OCI-LY7 (cell line): ENCODE measurements around the gene TAF8. TPM values are rescaled to one million over a fixed set of nuclear protein-coding genes. Genes with fewer than 3 reads are reported as not detected.

ENCODE experiments used
- BruUV-seq: library from RNA; stranded (reverse); fragments of 400-500 nt; replicated peaks from 2 replicates; lab custom pipeline; 2021; lab: Mats Ljungman, UMichigan
- CTCF ChIA-PET: fragments of 300-600 bp; sonication (Branson Sonifier 250); formaldehyde crosslinking; loops from one replicate; lab custom pipeline; 2022; ENCODE audit warnings: antibody characterized with exemption; ENCODE audit not compliant: unreplicated experiment; lab: Charles Lee
- POLR2A ChIA-PET: fragments of 300-600 bp; sonication (Branson Sonifier 250); formaldehyde crosslinking; loops from one replicate; lab custom pipeline; 2022; ENCODE audit warnings: antibody characterized with exemption; lab: Charles Lee
- DNase-seq: peaks from one replicate; pipeline ENCODE4 v3.0.0-alpha.2; 2015; ENCODE audit warnings: low spot score
- H2AFZ ChIP-seq: fragments of 200-600 bp; sonication (generic), shearing (Covaris generic); 2 replicates; pipeline ENCODE4 v1.6.1; 2014; ENCODE audit warnings: mild to moderate bottlenecking, antibody characterized with exemption, low read length, moderate library complexity
- H3K27ac ChIP-seq: fragments of 200-600 bp; sonication (generic); 2 replicates; pipeline ENCODE4 v1.5.1; 2014; ENCODE audit warnings: mixed run types, low read depth, mild to moderate bottlenecking, moderate library complexity, low read length, inconsistent platforms; ENCODE audit not compliant: poor library complexity, severe bottlenecking
- H3K36me3 ChIP-seq: fragments of 200-600 bp; sonication (generic); 2 replicates; pipeline ENCODE4 v1.6.1; 2014; ENCODE audit warnings: mild to moderate bottlenecking, antibody characterized with exemption, low read length, moderate library complexity, mixed read lengths; ENCODE audit not compliant: insufficient read depth
- H3K4me1 ChIP-seq: fragments of 200-600 bp; sonication (generic); 2 replicates; pipeline ENCODE4 v1.5.1; 2014; ENCODE audit warnings: mild to moderate bottlenecking, low read length; ENCODE audit not compliant: insufficient read depth, poor library complexity, severe bottlenecking
- H3K4me2 ChIP-seq: fragments of 200-600 bp; sonication (generic); 2 replicates; pipeline ENCODE4 v1.6.1; 2014; ENCODE audit warnings: mild to moderate bottlenecking, low read length
- H3K4me3 ChIP-seq: fragments of 200-600 bp; sonication (generic); 2 replicates; pipeline ENCODE4 v1.5.1; 2014; ENCODE audit warnings: mild to moderate bottlenecking, low read depth, low read length; ENCODE audit not compliant: poor library complexity, severe bottlenecking
- H3K79me2 ChIP-seq: fragments of 200-600 bp; sonication (generic); 2 replicates; pipeline ENCODE4 v1.6.1; 2016; ENCODE audit warnings: low read depth, mild to moderate bottlenecking, low read length, moderate library complexity, mixed read lengths; ENCODE audit not compliant: insufficient read depth
- H3K9me2 ChIP-seq: fragments of 200-600 bp; sonication (generic); 2 replicates; pipeline ENCODE4 v1.6.1; 2016; ENCODE audit warnings: mild to moderate bottlenecking, low read length, mixed read lengths; ENCODE audit not compliant: insufficient read depth
- H3K9me3 ChIP-seq: fragments of 200-600 bp; sonication (generic); 2 replicates; pipeline ENCODE4 v1.6.1; 2014; ENCODE audit warnings: mild to moderate bottlenecking, mixed run types, low read length, mixed read lengths
- H4K20me1 ChIP-seq: fragments of 200-600 bp; sonication (generic); 2 replicates; pipeline ENCODE4 v1.6.1; 2014; ENCODE audit warnings: mild to moderate bottlenecking, antibody characterized with exemption, low read length, moderate library complexity, mixed read lengths; ENCODE audit not compliant: insufficient read depth
- EZH2phosphoT487 ChIP-seq: fragments of 200-600 bp; sonication (generic); IDR thresholded peaks from 2 replicates; pipeline ENCODE4 v1.6.1; 2018; ENCODE audit warnings: low read depth, borderline replicate concordance, mild to moderate bottlenecking, mixed run types, antibody characterized with exemption, low read length, moderate library complexity, mixed read lengths
- intact Hi-C: fragments of 100-400 bp; cut with micrococcal nuclease; formaldehyde crosslinking; loops from one replicate; pipeline ENCODE4 v1.10.0; 2022; ENCODE audit not compliant: unreplicated experiment
- total RNA-seq, 2 experiments: library from RNA; depleted of rRNA in 1 of 2; stranded (reverse); fragments of >200 nt in 1 of 2; shearing (Covaris generic) in 1 of 2; gene quantifications; 2 replicates each; pipeline ENCODE4 v1.2.3, GENCODE V29; 2014 to 2022
- TF ChIP-seq, protein P1 (sequence below): fragments of 200-600 bp; sonication (generic); conservative IDR thresholded peaks from 2 replicates; pipeline ENCODE4 v1.5.1; 2014; ENCODE audit warnings: mild to moderate bottlenecking, antibody characterized with exemption, low read length, moderate library complexity, mixed read lengths

Gene TAF8
- total RNA-seq, 2 experiments from 2014 or later: 35.1 to 47.8 TPM

- H3K4me1 ChIP-seq: peaks cover 97% of the 10 kb centered on the region
- no peak overlapping the region for H2AFZ ChIP-seq
- ChIA-PET POLR2A (interaction anchor here (0.6 to 3.3 kb wide), 5 partner anchors 13 to 83 kb away, joined by 3 to 60 read pairs (median 6); no protein-coding TSS in a partner anchor), CTCF (interaction anchor here (0.5 to 1.6 kb wide), 3 partner anchors 15 to 206 kb away, joined by 3 to 9 read pairs (median 3); no protein-coding TSS in a partner anchor)
- H4K20me1 ChIP-seq: no peaks in the 10 kb centered on the region
- H3K36me3 ChIP-seq: no peaks in the 10 kb centered on the region; the same call in 1 of the 2 replicates
- no peaks in the 10 kb centered on the region for H3K9me2 ChIP-seq
- no peak for TF ChIP-seq EZH2phosphoT487
- TF ChIP-seq, protein P1, sequence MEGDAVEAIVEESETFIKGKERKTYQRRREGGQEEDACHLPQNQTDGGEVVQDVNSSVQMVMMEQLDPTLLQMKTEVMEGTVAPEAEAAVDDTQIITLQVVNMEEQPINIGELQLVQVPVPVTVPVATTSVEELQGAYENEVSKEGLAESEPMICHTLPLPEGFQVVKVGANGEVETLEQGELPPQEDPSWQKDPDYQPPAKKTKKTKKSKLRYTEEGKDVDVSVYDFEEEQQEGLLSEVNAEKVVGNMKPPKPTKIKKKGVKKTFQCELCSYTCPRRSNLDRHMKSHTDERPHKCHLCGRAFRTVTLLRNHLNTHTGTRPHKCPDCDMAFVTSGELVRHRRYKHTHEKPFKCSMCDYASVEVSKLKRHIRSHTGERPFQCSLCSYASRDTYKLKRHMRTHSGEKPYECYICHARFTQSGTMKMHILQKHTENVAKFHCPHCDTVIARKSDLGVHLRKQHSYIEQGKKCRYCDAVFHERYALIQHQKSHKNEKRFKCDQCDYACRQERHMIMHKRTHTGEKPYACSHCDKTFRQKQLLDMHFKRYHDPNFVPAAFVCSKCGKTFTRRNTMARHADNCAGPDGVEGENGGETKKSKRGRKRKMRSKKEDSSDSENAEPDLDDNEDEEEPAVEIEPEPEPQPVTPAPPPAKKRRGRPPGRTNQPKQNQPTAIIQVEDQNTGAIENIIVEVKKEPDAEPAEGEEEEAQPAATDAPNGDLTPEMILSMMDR: no peak; the same call in 1 of the 2 replicates
- BruUV-seq: TSS peak; percentile 97
- H3K9me3 ChIP-seq: peaks cover 4% of the 10 kb centered on the region; the same call in 1 of the 2 replicates
- H3K27ac ChIP-seq: peak overlapping the region; percentile 98
- peak; percentile 52 for DNase-seq
- intact Hi-C loops: loop anchor here (1.0 to 10.0 kb wide), 6 partner anchors 13 to 722 kb away; partner anchors contain the start of gene TBCC
- peaks cover 19% of the 10 kb centered on the region; the same call in 1 of the 2 replicates for H3K79me2 ChIP-seq
- H3K4me3 ChIP-seq: peak overlapping the region; percentile 30
- H3K4me2 ChIP-seq: peak overlapping the region; percentile 68
Measured at GRCh38 chr6:42022755-42023384, 27.5 kb upstream of the TAF8 start.

DNA sequence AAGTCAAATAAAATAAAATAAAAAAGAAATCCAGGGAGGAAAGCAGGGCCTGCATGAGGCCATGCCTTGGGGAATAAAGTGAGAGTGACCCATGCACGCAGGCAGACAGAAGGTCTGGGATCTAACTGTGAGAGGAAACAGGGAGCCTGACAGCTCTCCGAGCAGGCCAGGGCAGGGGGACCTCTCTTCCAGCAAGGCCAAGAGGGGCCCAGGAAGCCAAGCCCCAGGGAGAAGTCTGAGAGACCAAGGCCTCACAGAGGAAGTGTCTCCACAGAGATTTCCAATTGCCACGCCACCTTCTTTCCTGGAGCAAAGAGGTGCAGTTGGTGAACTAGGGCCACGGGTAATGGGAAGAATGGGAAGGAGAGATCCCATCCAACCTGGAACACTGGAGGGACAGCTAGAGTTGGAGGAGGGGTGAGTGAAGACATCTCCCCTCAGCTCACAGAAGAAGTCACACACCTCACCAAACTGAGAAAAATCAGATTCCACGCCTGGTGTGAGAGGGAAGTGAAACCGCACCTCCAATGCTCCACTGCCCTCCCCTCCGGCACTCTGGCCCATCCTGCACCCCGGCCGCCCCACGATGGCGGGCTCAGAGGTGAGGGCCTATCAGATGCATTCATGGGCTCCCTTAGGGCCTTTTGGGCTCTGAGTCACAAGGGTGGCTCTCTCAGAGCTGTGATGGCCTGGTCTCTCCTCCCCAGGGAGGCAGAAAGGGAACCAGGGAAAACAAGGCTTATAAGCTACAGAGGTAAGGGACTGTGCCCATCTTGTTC lies 25.1 kb upstream of the TAF8 start:
- TF ChIP-seq, protein P1: no peak
- no peak for TF ChIP-seq EZH2phosphoT487
- H2AFZ ChIP-seq: no peak overlapping the region
- intact Hi-C loops: loop anchor here (10.0 kb wide), 1 partner anchor 720 kb away; the partner anchor contains the start of gene TBCC

More for the DNA sequence above, 25.1 kb upstream of the TAF8 start:
- ChIA-PET CTCF (interaction anchor here (0.6 to 1.5 kb wide), 3 partner anchors 14 to 90 kb away, joined by 3 to 7 read pairs (median 4); no protein-coding TSS in a partner anchor), POLR2A (interaction anchor here (1.0 to 3.3 kb wide), 9 partner anchors 9 to 104 kb away, joined by 4 to 29 read pairs (median 6); partner anchors contain the start of genes BYSL, CCND3 and MED20)
- H3K4me3 ChIP-seq: peak overlapping the region; percentile 43
- no peaks in the 10 kb centered on the region for H3K9me2 ChIP-seq
- peak overlapping the region; percentile 98 for H3K27ac ChIP-seq
- H3K79me2 ChIP-seq: peaks cover 11% of the 10 kb centered on the region; the same call in 1 of the 2 replicates
- no peaks in the 10 kb centered on the region for H3K9me3 ChIP-seq
- H3K36me3 ChIP-seq: no peaks in the 10 kb centered on the region; the same call in 1 of the 2 replicates
- H4K20me1 ChIP-seq: no peaks in the 10 kb centered on the region
- no TSS peak for BruUV-seq
- H3K4me1 ChIP-seq: peaks cover 99% of the 10 kb centered on the region
- H3K4me2 ChIP-seq: peak overlapping the region; percentile 68
- peak; percentile 93 for DNase-seq
